GM19043 (cell line): ENCODE results near the gene LRRC57.
A peak's percentile ranks its signal among the peaks of the same experiment; 100 is the strongest.

Source experiments
- ATAC-seq: cut with Tn5 transposase; IDR thresholded peaks from one replicate; pipeline ENCODE4 v1.9.1; 2021; ENCODE audit warnings: low read depth; ENCODE audit not compliant: unreplicated experiment

Gene LRRC57

DNA sequence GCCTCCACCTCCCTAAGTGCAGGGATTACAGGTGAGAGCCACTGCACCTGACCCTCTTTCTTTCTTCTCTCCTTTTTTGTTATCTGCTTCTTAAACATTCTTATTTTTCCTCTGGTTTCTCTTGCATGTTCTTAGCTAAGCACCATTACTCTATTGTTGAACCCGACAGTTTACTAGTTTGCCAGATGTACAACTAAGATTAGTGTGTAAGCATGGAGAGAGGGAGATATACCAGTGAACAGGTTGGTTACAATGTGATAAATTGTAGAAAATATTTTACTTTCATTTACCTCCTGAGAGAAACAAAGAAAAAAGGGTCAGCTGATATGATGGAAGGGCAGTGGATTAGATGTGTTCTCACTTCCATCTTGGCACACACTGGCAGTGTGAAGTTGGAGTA is 5.0 kb upstream of the LRRC57 start:
- ATAC-seq, result no peak

- ATAC-seq, result no peak
Measured at GRCh38 chr15:42549741-42550392, 1.3 kb upstream of the LRRC57 start.

- ATAC-seq, result peak; percentile 33
Measured at GRCh38 chr15:42549032-42549491, 469 bp upstream of the LRRC57 start.

GRCh38 chr15:42547918-42548248 is 710 bp downstream of the LRRC57 start:
- ATAC-seq, result no peak

DNA sequence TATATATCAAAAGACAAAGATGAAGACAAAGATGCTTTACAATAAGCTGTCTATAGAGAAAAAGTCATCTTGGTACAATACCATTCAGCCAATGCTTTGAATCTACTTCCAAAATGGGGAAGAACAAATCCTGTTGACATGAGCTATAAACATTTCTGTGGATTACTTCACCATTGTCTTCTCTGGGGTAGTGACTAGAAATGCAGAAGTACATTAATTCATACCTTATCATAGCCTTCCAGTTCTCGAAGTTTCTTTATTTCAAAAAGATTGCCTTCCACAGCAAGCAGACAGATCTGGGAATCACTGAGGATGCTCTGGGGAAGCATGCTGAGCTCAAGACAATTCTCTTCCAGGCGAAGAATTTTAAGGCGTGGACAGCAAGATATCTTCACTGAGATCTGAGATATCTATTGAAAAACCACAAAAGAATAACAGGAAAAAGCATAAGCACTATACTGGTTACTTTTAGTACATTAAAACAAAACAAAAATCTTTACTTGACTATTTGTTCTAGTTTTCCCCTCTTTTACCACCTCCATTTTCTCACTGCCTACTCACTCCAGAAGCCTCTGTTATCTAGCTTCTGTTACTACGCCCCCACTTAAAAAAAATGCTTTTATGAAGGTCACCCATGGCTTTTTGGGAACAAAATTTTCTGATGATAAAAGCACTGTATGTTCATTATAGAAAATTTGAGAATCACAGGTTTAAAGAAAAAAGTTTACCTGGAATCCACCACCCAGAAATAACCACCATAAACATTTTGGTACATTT is 3.6 kb downstream of the LRRC57 start:
- no peak for ATAC-seq

DNA sequence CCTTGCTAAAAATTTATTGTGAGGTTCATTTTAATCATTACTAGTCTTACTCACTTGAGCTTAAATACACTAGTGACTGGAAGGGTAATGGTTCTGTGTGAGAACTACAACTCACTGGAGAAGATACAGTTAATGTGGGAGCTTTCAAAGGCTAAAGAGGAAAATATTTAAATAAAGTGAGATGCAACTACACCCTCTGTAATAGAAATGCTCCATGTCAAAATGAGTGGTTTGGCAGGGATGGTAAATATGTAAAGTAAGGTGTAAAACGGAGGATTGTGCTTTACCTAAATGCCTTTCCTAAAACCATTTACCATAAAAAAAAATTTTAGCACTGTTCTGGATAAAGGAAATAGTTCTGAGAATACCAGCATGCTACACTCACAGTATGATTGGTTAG is 15.3 kb downstream of the LRRC57 start:
- ATAC-seq, result no peak

DNA sequence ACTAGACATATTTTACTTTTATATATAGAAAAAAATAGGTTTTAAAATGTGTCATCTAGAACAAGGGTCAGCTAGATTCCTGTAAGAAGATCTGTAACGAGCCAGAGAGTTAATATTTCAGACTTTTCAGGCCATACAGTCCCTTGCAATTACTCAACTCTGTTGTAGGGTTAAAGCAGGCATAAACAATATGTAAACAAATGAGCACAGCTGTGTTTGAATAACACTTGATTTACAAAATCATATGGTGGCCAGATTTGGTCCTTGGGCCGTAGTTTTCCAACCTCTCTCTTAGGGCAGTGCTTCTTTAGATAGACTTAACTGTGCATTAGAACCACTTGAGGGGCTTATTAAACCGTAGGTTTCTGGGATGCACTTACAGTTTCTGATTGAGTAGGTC is 19.6 kb downstream of the LRRC57 start:
- no peak for ATAC-seq

DNA sequence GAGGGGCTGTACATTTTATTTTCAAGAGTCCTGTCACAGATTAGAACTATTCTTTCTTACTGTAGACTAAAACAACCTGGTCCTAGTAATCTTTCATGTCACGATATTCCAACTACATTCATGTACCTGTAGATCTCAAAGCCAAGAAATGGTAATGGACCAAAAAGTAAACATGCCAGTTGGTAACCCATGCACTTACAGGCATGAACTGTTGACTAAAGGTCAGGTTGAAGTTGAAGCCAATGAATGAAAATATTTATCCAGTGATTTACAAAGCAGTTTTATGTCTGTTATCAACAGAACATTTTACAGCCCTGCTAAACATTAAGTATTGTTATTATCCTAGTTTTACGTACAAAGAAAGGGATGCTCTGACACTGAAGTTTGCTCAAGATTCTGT is 25.3 kb downstream of the LRRC57 start:
- no peak for ATAC-seq

GRCh38 chr15:42511007-42511391 is 37.6 kb downstream of the LRRC57 start:
- ATAC-seq, result no peak

DNA sequence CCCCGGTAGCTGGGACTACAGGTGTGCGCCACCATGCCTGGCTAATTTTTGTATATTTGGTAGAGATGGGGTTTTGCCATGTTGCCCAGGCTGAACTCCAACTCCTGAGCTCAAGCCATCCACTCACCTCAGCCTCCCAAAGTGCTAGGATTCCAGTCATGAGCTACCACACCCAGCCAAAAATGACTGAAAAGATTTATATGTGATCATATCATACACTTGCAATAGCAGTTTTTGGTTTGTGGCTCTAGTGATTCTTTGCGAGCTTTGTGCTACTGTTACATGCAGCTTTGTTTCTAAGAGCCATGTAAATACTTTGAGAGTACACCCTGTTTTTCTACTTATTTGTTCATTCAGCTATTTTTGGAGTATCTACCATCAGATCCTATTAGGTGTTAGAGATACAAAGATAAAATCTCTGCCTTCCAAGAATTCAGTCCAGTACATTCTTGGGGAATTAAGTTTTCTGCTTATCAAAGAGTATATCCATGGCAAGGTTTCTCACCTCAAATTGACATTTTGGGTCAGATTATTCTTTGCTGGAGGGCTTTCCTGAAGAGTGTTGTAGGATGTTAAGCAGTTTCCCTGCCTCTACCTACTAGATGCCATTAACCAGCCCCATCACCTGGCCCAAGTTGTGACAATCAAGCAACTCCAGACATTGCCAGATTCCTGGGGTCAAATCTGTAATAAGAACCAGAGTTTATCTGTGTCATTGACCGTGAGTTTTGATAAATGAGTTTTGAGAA is 38.2 kb downstream of the LRRC57 start:
- ATAC-seq, result no peak

- no peak for ATAC-seq
Measured at GRCh38 chr15:42508263-42508690, 40.3 kb downstream of the LRRC57 start.

DNA sequence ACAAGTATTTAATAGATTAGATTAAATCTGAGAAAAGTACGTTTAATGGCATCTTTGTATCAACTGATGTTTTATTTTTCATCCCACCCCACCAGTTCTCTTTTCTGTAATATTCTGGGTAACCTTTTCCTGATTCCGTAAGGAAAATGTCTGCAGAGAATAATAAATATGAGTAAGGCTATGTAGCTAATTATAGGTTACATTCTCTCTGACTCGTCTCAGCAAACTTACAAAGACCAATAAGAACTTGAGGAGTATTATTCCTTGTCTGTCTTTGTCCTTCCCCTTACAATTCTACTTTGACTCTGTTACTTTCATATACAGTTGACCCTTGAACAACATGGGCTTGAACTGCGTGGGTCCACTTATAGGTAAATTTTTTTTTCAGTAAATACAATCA is 41.1 kb downstream of the LRRC57 start:
- ATAC-seq, result no peak

DNA sequence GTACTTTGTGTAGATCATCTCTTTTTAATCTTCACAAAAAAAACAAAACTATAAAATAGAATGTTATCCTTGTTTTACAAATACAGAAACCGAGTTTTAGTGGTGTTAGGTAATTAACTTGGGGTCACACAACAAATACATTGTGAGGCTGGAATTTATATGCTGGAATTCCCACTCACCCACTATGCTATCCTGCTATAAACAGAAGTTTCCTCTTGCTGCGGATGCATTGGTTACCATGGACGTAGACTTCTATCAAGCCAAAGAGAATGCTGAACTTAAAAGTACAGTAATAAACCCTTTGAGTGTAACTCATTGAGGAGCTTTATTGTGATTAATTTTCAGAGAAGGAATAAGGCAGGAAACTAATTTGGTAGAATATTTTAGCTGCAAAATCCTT is 44.0 kb downstream of the LRRC57 start:
- no peak for ATAC-seq

DNA sequence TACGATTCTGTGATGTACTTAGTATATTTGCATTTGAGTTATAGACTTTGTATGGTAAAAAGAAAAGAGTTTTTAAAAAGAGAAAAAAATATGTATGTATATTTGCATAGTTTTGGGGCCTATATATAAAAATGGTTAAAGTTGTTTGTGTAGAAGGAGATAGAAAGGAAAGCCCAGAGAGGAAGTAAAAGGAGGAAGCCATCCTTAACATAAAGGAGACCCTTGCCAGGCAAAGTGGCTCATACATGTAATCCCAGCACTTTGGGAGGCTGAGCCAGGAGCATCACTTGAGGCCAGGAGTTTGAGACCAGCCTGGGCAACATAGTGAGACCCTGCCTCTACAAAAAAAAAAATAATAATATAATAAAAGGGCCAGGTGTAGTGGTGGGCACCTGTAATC is 44.8 kb downstream of the LRRC57 start:
- ATAC-seq, result no peak

- no peak for ATAC-seq
Measured at GRCh38 chr15:42502477-42502876, 46.1 kb downstream of the LRRC57 start.

GRCh38 chr15:42499858-42500609 is 48.6 kb downstream of the LRRC57 start:
- ATAC-seq, result no peak

DNA sequence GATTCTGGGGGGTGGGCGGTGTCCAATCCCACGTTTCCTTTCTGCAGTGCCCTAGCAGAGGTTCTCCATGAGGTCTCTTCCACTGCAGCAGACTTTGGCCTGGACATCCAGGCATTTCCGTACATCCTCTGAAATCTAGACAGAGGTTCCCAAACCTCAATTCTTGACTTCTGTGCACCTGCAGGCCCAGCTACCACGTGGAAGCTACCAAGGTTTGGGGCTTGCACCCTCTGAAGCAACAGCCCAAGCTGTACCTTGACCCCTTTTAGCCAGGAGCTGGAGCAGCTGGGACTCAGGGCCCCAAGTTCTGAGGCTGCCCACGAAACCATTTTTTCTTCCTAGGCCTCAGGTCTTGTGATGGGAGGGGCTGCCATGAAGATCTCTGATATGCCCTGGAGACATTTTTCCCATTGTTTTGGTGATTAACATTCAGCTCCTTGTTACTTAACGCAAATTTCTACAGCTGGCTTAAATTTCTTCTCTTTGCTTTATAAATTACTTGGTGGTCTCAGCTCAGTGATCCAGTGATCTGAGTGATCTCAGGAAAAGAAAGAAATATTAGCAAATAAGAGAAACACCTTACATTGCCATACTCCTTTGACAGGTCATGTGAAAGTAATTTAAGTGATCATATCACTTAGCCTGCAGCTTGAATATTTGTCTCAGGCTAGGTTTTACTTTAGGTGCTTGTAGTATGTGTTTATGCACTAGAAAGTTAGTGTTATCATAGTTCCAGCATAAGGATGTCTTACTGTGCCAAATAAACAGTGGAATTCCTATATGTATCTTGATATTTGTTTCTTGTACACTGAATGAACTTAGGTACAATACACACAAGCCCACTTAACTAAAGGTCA is 50.2 kb downstream of the LRRC57 start:
- ATAC-seq, result no peak

GRCh38 chr15:42495361-42496212 is 53.0 kb downstream of the LRRC57 start, which contains the start of gene SNAP23:
SNAP23 (plus strand) TSS chr15:42495634; CDS start chr15:42511847, 16,213 bp downstream.
- ATAC-seq, result peak; percentile 85

- ATAC-seq, result no peak
Measured at GRCh38 chr15:42494998-42495360, 53.6 kb downstream of the LRRC57 start.
